HL-60 (cell line): Measurements from ENCODE around the gene SGMS2.

ENCODE experiments used
- DNase-seq, 2 experiments: peaks; one replicate each; pipeline ENCODE4 v3.0.0-alpha.2; 2010 to 2020; ENCODE audit warnings: low read depth in 1 of 2, low spot score in 1 of 2
- H3K27ac ChIP-seq: fragments of 250-450 bp; sonication (Bioruptor Pico); replicated peaks from 2 replicates; pipeline ENCODE4 v1.5.1; 2020; ENCODE audit warnings: mild to moderate bottlenecking, moderate library complexity
- H3K27me3 ChIP-seq: fragments of 250-450 bp; sonication (Bioruptor Pico); 2 replicates; pipeline ENCODE4 v1.5.1; 2021; ENCODE audit warnings: mild to moderate bottlenecking, moderate library complexity; ENCODE audit not compliant: insufficient read depth, poor library complexity, severe bottlenecking
- H3K4me3 ChIP-seq: replicated peaks from 2 replicates; pipeline ENCODE4 v1.5.1; 2011; ENCODE audit warnings: mild to moderate bottlenecking, control low read depth, low read length; ENCODE audit not compliant: insufficient read depth
- CTCF ChIP-seq: IDR thresholded peaks from one replicate; pipeline ENCODE4 v1.5.1; 2011; ENCODE audit warnings: low read length, control low read depth, inconsistent platforms; ENCODE audit not compliant: insufficient read depth
- GABPA ChIP-seq: IDR thresholded peaks from 2 replicates; pipeline ENCODE4 v1.6.1; 2012; ENCODE audit warnings: low read depth
- POLR2AphosphoS5 ChIP-seq: IDR thresholded peaks from 2 replicates; pipeline ENCODE4 v1.6.1; 2012; ENCODE audit warnings: low read depth
- REST ChIP-seq: IDR thresholded peaks from 2 replicates; pipeline ENCODE4 v1.6.1; 2012; ENCODE audit warnings: low read depth; ENCODE audit not compliant: insufficient replicate concordance
- SPI1 ChIP-seq: IDR thresholded peaks from 2 replicates; pipeline ENCODE4 v1.6.1; 2012; ENCODE audit warnings: low read depth, mild to moderate bottlenecking, borderline replicate concordance

Gene SGMS2

GRCh38 chr4:107855723-107856122 lies 31.0 kb downstream of the SGMS2 start:
- no peak overlapping the region for H3K27ac ChIP-seq
- TF ChIP-seq CTCF (no peak), POLR2AphosphoS5 (no peak), GABPA (no peak)
- no peak for DNase-seq
- no peak overlapping the region for H3K4me3 ChIP-seq
- no peaks in the 10 kb centered on the region for H3K27me3 ChIP-seq

GRCh38 chr4:107856901-107857300 lies 32.2 kb downstream of the SGMS2 start:
- TF ChIP-seq CTCF (no peak), REST (no peak), SPI1 (no peak), GABPA (no peak), POLR2AphosphoS5 (no peak)
- Histone ChIP-seq H3K4me3 (no peak overlapping the region), H3K27me3 (no peaks in the 10 kb centered on the region), H3K27ac (no peak overlapping the region)
- no peak for DNase-seq

GRCh38 chr4:107857741-107858140 lies 33.0 kb downstream of the SGMS2 start:
- H3K4me3 ChIP-seq: no peak overlapping the region
- TF ChIP-seq GABPA (no peak), SPI1 (no peak), REST (no peak), POLR2AphosphoS5 (no peak), CTCF (no peak)
- H3K27me3 ChIP-seq: no peaks in the 10 kb centered on the region
- no peak for DNase-seq
- H3K27ac ChIP-seq: no peak overlapping the region

GRCh38 chr4:107858158-107858742 lies 33.5 kb downstream of the SGMS2 start:
- H3K27ac ChIP-seq: no peak overlapping the region
- TF ChIP-seq GABPA (no peak), CTCF (no peak), REST (no peak), POLR2AphosphoS5 (no peak), SPI1 (no peak)
- no peak overlapping the region for H3K4me3 ChIP-seq
- no peaks in the 10 kb centered on the region for H3K27me3 ChIP-seq
- no peak for DNase-seq
